ENCODE results near the gene RPTOR. TPM values are rescaled to one million over a fixed set of nuclear protein-coding genes. Genes with fewer than 3 reads are reported as not detected.

Gene RPTOR
- total RNA-seq, 2 experiments from 2014 or later = 88.9 to 91.8 TPM

DNA sequence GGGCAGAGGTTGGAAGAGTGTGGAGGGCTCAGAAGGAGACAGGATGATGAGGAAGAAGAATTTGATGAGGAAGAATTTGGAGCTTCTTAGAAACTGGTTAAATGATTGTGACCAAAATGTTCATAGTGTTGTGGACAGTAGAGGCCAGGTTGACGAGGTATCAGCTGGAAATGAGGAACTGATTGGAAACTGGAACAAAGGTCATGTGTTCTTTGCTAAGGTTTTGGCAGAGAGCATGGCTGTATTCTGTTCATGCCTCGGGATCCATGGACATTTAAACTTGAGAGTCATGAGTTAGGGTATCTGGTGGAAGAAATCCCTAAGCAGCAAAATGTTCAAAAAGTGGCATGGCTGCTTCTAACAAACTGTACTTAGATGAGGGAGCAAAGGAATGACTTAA is 466.3 kb downstream of the RPTOR start:
- Mint-ChIP-seq H3K27ac (no peak overlapping the region), H3K36me3 (ENCODE audit: low read depth) (peaks cover 3% of the 10 kb centered on the region), H3K27me3 (peaks cover 22% of the 10 kb centered on the region), H3K9me3 (peaks cover 6% of the 10 kb centered on the region), H3K4me1 (peaks cover 3% of the 10 kb centered on the region), H3K4me3 (no peak overlapping the region)
- CTCF ChIA-PET = interaction anchor here (1.3 kb wide), 1 partner anchor 13 kb away, joined by 3 read pairs; no protein-coding TSS in a partner anchor
- POLR2A ChIA-PET = no interaction called here
- DNase-seq = no peak

- ChIA-PET POLR2A (no interaction called here), CTCF (no interaction called here)
- Mint-ChIP-seq H3K4me1 (peaks cover 10% of the 10 kb centered on the region), H3K27me3 (peaks cover 13% of the 10 kb centered on the region), H3K9me3 (peaks cover 12% of the 10 kb centered on the region), H3K4me3 (no peak overlapping the region), H3K36me3 (ENCODE audit: low read depth) (peaks cover 11% of the 10 kb centered on the region), H3K27ac (no peak overlapping the region)
- no peak for DNase-seq
Measured at GRCh38 chr17:81011951-81012350, 467.3 kb downstream of the RPTOR start.

- H3K4me1 Mint-ChIP-seq = peaks cover 17% of the 10 kb centered on the region
- CTCF ChIA-PET = no interaction called here
- POLR2A ChIA-PET = interaction anchor here (0.6 kb wide), 1 partner anchor 822 kb away, joined by 4 read pairs; no protein-coding TSS in a partner anchor
- peaks cover 12% of the 10 kb centered on the region for H3K9me3 Mint-ChIP-seq
- DNase-seq = no peak
- H3K36me3 Mint-ChIP-seq (ENCODE audit: low read depth) = peaks cover 12% of the 10 kb centered on the region
- H3K4me3 Mint-ChIP-seq = no peak overlapping the region
- no peak overlapping the region for H3K27ac Mint-ChIP-seq
- peaks cover 8% of the 10 kb centered on the region for H3K27me3 Mint-ChIP-seq
Measured at GRCh38 chr17:81012574-81013447, 468.2 kb downstream of the RPTOR start.

DNA sequence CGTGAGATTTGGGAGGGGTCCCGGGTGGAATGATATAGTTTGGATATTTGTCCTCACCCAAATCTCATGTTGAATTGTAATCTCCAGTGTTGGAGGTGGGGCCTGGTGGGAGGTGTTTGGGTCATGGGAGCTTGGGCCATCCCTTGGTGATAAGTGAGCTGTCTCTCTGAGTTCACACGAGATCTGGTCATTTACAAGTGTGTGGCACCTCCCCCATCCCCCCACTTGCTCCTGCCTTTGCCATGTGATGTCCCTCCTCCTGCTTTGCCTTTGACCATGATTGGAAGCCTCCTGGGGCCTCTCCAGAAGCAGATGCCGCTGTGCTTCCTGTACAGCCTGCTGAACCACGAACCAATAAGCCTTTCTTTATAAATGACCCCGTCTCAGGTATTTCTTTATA is 469.0 kb downstream of the RPTOR start:
- DNase-seq = no peak
- no peak overlapping the region for H3K27ac Mint-ChIP-seq
- POLR2A ChIA-PET = no interaction called here
- CTCF ChIA-PET = no interaction called here
- H3K27me3 Mint-ChIP-seq = peaks cover 6% of the 10 kb centered on the region
- peaks cover 12% of the 10 kb centered on the region for H3K9me3 Mint-ChIP-seq
- no peak overlapping the region for H3K4me3 Mint-ChIP-seq
- peaks cover 12% of the 10 kb centered on the region for H3K36me3 Mint-ChIP-seq (ENCODE audit: low read depth)
- H3K4me1 Mint-ChIP-seq = peaks cover 25% of the 10 kb centered on the region

DNA sequence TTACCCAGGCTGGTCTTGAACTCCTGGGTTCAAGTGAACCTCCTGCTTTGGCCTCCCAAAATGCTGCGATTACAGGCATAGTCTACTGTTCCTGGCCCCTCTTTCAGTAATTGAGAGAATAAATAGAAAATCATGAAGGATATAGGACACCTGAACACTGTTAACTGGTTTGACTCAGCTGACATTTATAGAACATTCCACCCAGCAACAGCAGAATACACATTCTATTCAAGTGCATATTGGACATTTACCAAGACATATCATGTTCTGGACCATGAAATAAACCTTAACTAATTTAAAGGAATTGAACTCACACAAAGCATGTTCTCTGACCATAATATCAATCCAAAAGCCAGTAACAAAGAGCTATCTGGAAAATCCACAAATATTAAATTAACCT is 470.5 kb downstream of the RPTOR start:
- peaks cover 6% of the 10 kb centered on the region for H3K27me3 Mint-ChIP-seq
- H3K9me3 Mint-ChIP-seq = peaks cover 12% of the 10 kb centered on the region
- H3K4me3 Mint-ChIP-seq = no peak overlapping the region
- no peak for DNase-seq
- no peak overlapping the region for H3K27ac Mint-ChIP-seq
- ChIA-PET POLR2A (no interaction called here), CTCF (interaction anchor here (1.4 kb wide), 1 partner anchor 9 kb away, joined by 5 read pairs; no protein-coding TSS in a partner anchor)
- peaks cover 38% of the 10 kb centered on the region for H3K4me1 Mint-ChIP-seq
- peaks cover 12% of the 10 kb centered on the region for H3K36me3 Mint-ChIP-seq (ENCODE audit: low read depth)

Other genes starting within 250 kb of the RPTOR start
- gene ENDOV, start 129.7 kb upstream of the RPTOR start, total RNA-seq = 10 to 100 TPM; 14.2 to 16.2 TPM
- gene NPTX1, start 68.2 kb upstream of the RPTOR start, total RNA-seq = 10 to 100 TPM in 1 of 2 experiments, 1 to 10 TPM in 1; 8.8 to 10.0 TPM

All from activated CD4-positive, alpha-beta memory T cell treated with anti-CD3 and anti-CD28 coated beads, Interleukin-2, amount 10 ng/mL, durations not matched to agents 7 days and 5 days (primary cell).